Left renal cortex interstitium (tissue), 4 donors: ENCODE data around the gene GABPB2. TPM values are rescaled to one million over a fixed set of nuclear protein-coding genes. Genes with fewer than 3 reads are reported as not detected.

Source experiments
- DNase-seq, 4 donors: peaks; one replicate each; pipeline ENCODE4 v3.0.0-alpha.2; 2013; ENCODE audit warnings: low read depth in 4 of 4, low spot score in 2 of 4, missing footprints in 1 of 4
- polyA plus RNA-seq, 4 donors: library from polyadenylated mRNA; unstranded; fragments of 120-200 nt; gene quantifications; one replicate each; pipeline ENCODE4 v1.2.1, GENCODE V29; 2013; ENCODE audit not compliant: insufficient read length in 4 of 4

Gene GABPB2
- polyA plus RNA-seq, 4 donors: 9.6 to 14.9 (median 11.6) TPM

GRCh38 chr1:151158326-151158725 lies 87.8 kb downstream of the GABPB2 start:
- no peak for DNase-seq

GRCh38 chr1:151158751-151159251 lies 88.2 kb downstream of the GABPB2 start:
- DNase-seq: no peak

- DNase-seq: no peak
Measured at GRCh38 chr1:151159373-151159772, 88.8 kb downstream of the GABPB2 start.

GRCh38 chr1:151164732-151165280 lies 94.2 kb downstream of the GABPB2 start:
- no peak for DNase-seq

GRCh38 chr1:151165281-151165737 lies 94.7 kb downstream of the GABPB2 start:
- DNase-seq: peak in 1 of 4 donors; percentile 89

GRCh38 chr1:151165738-151166504 lies 95.4 kb downstream of the GABPB2 start, which contains the start of the genes LYSMD1 and SCNM1:
LYSMD1 (minus strand) TSS chr1:151165902; CDS start chr1:151165258, 644 bp downstream.
SCNM1 (plus strand) TSS chr1:151166144; CDS start chr1:151166153, 9 bp downstream.
- DNase-seq: peak; percentile 94 to 99 (median 97)

GRCh38 chr1:151166505-151166956 lies 96.0 kb downstream of the GABPB2 start:
- DNase-seq: no peak

- no peak for DNase-seq
Measured at GRCh38 chr1:151167116-151167515, 96.6 kb downstream of the GABPB2 start.

GRCh38 chr1:151171190-151171589 lies 100.6 kb downstream of the GABPB2 start:
- DNase-seq: no peak

Other genes with a start within 250 kb of the GABPB2 start
- gene ARNT, start 194.2 kb upstream of the GABPB2 start, polyA plus RNA-seq: 10 to 100 TPM; 54.2 to 63.1 (median 59.1) TPM
- under 1 TPM in 2 of 4 donors, not detected in 2; 0.11 to 0.16 TPM for gene CTXND2, start 183.6 kb upstream of the GABPB2 start, polyA plus RNA-seq
- gene SETDB1, start 144.4 kb upstream of the GABPB2 start, polyA plus RNA-seq: 10 to 100 TPM; 57.6 to 94.5 (median 80.2) TPM
- 100 to 1,000 TPM; 275 to 297 (median 293) TPM for gene CERS2, start 95.9 kb upstream of the GABPB2 start, polyA plus RNA-seq
- 10 to 100 TPM; 12.3 to 18.6 (median 15.7) TPM for gene ANXA9, start 88.5 kb upstream of the GABPB2 start, polyA plus RNA-seq
- 10 to 100 TPM; 38.1 to 59.4 (median 46.7) TPM for gene MINDY1, start 63.9 kb upstream of the GABPB2 start, polyA plus RNA-seq
- 10 to 100 TPM; 40.6 to 47.9 (median 43.7) TPM for gene PRUNE1, start 62.3 kb upstream of the GABPB2 start, polyA plus RNA-seq
- gene BNIPL, start 34.2 kb upstream of the GABPB2 start, polyA plus RNA-seq: 1 to 10 TPM; 1.3 to 5.2 (median 2.7) TPM
- gene C1orf56, start 23.0 kb upstream of the GABPB2 start, polyA plus RNA-seq: 10 to 100 TPM in 2 of 4 donors, 1 to 10 TPM in 2; 9.0 to 14.8 (median 10.2) TPM
- 10 to 100 TPM; 60.1 to 86.6 (median 80.3) TPM for gene CDC42SE1, start 11.1 kb upstream of the GABPB2 start, polyA plus RNA-seq
- gene MLLT11, start 10.4 kb upstream of the GABPB2 start, polyA plus RNA-seq: 10 to 100 TPM; 24.0 to 26.1 (median 24.6) TPM
- gene SEMA6C, start 75.9 kb downstream of the GABPB2 start, polyA plus RNA-seq: 10 to 100 TPM; 22.4 to 34.6 (median 28.6) TPM
- gene TNFAIP8L2, start 85.9 kb downstream of the GABPB2 start, polyA plus RNA-seq: 1 to 10 TPM; 1.2 to 2.2 (median 1.3) TPM
- gene LYSMD1, start 95.1 kb downstream of the GABPB2 start, polyA plus RNA-seq: 10 to 100 TPM; 15.6 to 19.7 (median 16.8) TPM
- 10 to 100 TPM; 35.1 to 42.5 (median 41.1) TPM for gene SCNM1, start 95.4 kb downstream of the GABPB2 start, polyA plus RNA-seq
- gene TMOD4, start 105.2 kb downstream of the GABPB2 start, polyA plus RNA-seq: 1 to 10 TPM in 3 of 4 donors, under 1 TPM in 1; 0.75 to 1.5 (median 1.2) TPM
- gene VPS72, start 119.4 kb downstream of the GABPB2 start, polyA plus RNA-seq: 10 to 100 TPM; 66.6 to 74.2 (median 71.6) TPM
- 10 to 100 TPM; 51.5 to 76.7 (median 70.4) TPM for gene PIP5K1A, start 127.8 kb downstream of the GABPB2 start, polyA plus RNA-seq
- gene PSMD4, start 184.0 kb downstream of the GABPB2 start, polyA plus RNA-seq: 100 to 1,000 TPM; 162 to 171 (median 168) TPM
- 10 to 100 TPM; 21.6 to 30.0 (median 26.4) TPM for gene ZNF687, start 211.5 kb downstream of the GABPB2 start, polyA plus RNA-seq